ENCODE results near the gene NUP210. TPM values are rescaled to one million over a fixed set of nuclear protein-coding genes. Genes with fewer than 3 reads are reported as not detected.
"Not testable (repeated sequence)": the region's sequence is repeated elsewhere in the genome, so short reads cannot be mapped to it uniquely, and the experiment has no call there.

Gene NUP210
- polyA plus RNA-seq, 2 donors: 5.7 to 5.9 TPM

DNA sequence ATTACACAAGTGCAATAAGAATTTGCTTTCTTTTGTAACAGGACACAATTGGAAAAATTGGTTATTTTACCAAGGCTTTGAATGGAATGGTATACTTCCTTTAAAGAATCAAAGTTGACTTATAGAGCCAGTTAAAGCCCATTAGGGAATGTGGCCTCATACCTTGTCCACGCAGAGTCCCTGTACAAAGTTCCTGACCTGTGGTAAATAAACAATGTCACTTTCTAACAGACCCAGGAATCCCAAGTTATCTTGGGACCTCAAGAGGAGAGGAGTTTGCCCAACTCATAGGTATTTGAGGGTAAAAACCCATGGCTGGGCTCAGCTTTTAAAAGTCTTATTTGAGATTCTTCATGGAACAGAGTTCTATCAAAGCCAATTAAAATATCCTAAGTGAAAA lies 12.0 kb upstream of the NUP210 start:
- H3K27me3 ChIP-seq (ENCODE audit: control insufficient read depth in 1 of 2, insufficient read depth in 2 of 2, low read length in 2 of 2): no peaks in the 10 kb centered on the region
- H3K36me3 ChIP-seq (ENCODE audit: control insufficient read depth in 2 of 2, insufficient read depth in 2 of 2, low read length in 1 of 2): no peaks in the 10 kb centered on the region
- H3K9me3 ChIP-seq (ENCODE audit: control insufficient read depth in 2 of 2, insufficient read depth in 1 of 2, low read depth in 1 of 2, low read length in 1 of 2): no peaks in the 10 kb centered on the region
- WGBS, 2 donors: 76 to 86% methylated on average over 1 of the region's 1 CpG
- no peaks in the 10 kb centered on the region for H3K4me1 ChIP-seq (ENCODE audit: control insufficient read depth in 2 of 2, insufficient read depth in 2 of 2, low read length in 1 of 2)
- H3K27ac ChIP-seq (ENCODE audit: low read depth in 2 of 2, low read length in 1 of 2): no peak overlapping the region
- no peak overlapping the region for H3K4me3 ChIP-seq (ENCODE audit: low read depth in 1 of 2, low read length in 2 of 2)

DNA sequence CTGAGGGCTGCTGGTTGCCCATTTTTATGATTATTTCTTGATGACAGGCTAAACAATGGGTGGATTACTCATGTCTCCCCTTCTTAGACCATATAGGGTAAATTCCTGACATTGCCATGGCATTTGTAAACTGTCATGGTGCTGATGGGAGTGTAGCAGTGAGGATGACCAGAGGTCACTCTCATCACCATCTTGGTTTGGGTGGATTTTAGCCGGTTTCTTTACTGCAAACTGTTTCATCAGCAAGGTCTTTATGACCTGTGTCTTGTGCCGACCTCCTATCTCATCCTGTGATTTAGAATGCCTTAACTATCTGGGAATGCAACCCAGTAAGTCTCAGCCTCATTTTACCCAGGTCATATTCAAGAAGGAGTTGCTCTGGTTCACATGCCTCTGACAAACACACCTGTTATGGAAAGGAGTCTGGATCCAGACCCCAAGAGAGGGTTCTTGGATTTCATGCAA lies 10.3 kb upstream of the NUP210 start:
- H3K27ac ChIP-seq (ENCODE audit: low read depth in 2 of 2, low read length in 1 of 2); H3K36me3 ChIP-seq (ENCODE audit: control insufficient read depth in 2 of 2, insufficient read depth in 2 of 2, low read length in 1 of 2); H3K4me3 ChIP-seq (ENCODE audit: low read depth in 1 of 2, low read length in 2 of 2); H3K27me3 ChIP-seq (ENCODE audit: control insufficient read depth in 1 of 2, insufficient read depth in 2 of 2, low read length in 2 of 2); H3K4me1 ChIP-seq (ENCODE audit: control insufficient read depth in 2 of 2, insufficient read depth in 2 of 2, low read length in 1 of 2); H3K9me3 ChIP-seq (ENCODE audit: control insufficient read depth in 2 of 2, insufficient read depth in 1 of 2, low read depth in 1 of 2, low read length in 1 of 2): not testable (repeated sequence)
- WGBS, 2 donors: 85 to 89% methylated on average over 2 of the region's 2 CpGs

DNA sequence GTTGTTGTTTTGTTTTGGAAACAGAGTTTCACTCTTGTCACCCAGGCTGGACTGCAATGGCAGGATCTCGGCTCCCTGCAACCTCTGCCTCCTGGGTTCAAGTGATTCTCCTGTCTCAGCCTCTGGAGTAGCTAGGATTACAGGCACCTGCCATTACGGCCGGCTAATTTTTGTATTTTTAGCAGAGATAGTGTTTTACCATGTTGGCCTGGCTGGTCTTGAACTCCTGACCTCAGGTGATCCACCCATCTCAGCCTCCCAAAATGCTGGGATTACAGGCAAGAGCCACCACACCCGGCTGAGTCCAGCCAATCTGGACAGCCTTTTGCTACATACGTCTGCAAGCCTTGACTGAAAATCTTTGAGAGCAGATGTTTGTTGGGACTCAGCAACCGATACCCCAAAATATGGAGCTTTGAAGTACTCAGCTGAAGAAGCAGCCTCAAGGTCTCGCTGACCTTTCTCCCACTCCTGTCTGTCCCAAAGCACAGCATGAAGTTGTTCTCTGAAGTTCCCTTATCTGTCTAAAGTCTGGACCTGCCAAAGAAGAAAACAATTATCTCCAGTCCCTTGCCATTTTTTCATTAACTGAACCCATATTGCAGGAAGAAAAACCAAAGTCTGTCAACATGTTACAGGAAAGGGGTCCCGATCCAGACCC lies 9.6 kb upstream of the NUP210 start:
- Histone ChIP-seq H3K27ac (ENCODE audit: low read depth in 2 of 2, low read length in 1 of 2) (no peak overlapping the region), H3K9me3 (ENCODE audit: control insufficient read depth in 2 of 2, insufficient read depth in 1 of 2, low read depth in 1 of 2, low read length in 1 of 2) (peaks cover 0 to 4% of the 10 kb centered on the region in 2 donors), H3K36me3 (ENCODE audit: control insufficient read depth in 2 of 2, insufficient read depth in 2 of 2, low read length in 1 of 2) (no peaks in the 10 kb centered on the region), H3K4me3 (ENCODE audit: low read depth in 1 of 2, low read length in 2 of 2) (no peak overlapping the region), H3K27me3 (ENCODE audit: control insufficient read depth in 1 of 2, insufficient read depth in 2 of 2, low read length in 2 of 2) (no peaks in the 10 kb centered on the region), H3K4me1 (ENCODE audit: control insufficient read depth in 2 of 2, insufficient read depth in 2 of 2, low read length in 1 of 2) (no peaks in the 10 kb centered on the region)
- WGBS, 2 donors: 90% methylated on average over 8 of the region's 8 CpGs

DNA sequence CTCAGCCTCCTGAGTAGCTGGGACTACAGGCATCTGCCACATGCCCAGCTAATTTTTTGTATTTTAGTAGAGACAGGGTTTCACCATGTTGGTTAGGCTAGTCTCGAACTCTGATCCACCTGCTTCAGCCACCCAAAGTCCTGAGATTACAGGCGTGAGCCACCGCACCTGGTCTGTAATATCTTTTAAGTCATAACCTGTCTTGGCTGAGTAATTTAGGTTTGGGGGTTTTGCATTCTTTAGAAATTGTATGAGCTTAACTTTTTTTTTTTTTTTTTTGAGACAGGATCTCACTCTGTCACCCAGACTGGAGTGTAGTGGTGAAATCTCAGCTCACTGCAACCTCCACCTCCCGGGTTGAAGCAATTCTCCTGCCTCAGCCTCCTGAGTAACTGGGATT lies 8.6 kb upstream of the NUP210 start:
- H3K4me3 ChIP-seq (ENCODE audit: low read depth in 1 of 2, low read length in 2 of 2); H3K9me3 ChIP-seq (ENCODE audit: control insufficient read depth in 2 of 2, insufficient read depth in 1 of 2, low read depth in 1 of 2, low read length in 1 of 2); H3K27ac ChIP-seq (ENCODE audit: low read depth in 2 of 2, low read length in 1 of 2); H3K27me3 ChIP-seq (ENCODE audit: control insufficient read depth in 1 of 2, insufficient read depth in 2 of 2, low read length in 2 of 2); H3K36me3 ChIP-seq (ENCODE audit: control insufficient read depth in 2 of 2, insufficient read depth in 2 of 2, low read length in 1 of 2); H3K4me1 ChIP-seq (ENCODE audit: control insufficient read depth in 2 of 2, insufficient read depth in 2 of 2, low read length in 1 of 2): not testable (repeated sequence)
- 69 to 97% methylated on average over 4 of the region's 4 CpGs for WGBS, 2 donors

DNA sequence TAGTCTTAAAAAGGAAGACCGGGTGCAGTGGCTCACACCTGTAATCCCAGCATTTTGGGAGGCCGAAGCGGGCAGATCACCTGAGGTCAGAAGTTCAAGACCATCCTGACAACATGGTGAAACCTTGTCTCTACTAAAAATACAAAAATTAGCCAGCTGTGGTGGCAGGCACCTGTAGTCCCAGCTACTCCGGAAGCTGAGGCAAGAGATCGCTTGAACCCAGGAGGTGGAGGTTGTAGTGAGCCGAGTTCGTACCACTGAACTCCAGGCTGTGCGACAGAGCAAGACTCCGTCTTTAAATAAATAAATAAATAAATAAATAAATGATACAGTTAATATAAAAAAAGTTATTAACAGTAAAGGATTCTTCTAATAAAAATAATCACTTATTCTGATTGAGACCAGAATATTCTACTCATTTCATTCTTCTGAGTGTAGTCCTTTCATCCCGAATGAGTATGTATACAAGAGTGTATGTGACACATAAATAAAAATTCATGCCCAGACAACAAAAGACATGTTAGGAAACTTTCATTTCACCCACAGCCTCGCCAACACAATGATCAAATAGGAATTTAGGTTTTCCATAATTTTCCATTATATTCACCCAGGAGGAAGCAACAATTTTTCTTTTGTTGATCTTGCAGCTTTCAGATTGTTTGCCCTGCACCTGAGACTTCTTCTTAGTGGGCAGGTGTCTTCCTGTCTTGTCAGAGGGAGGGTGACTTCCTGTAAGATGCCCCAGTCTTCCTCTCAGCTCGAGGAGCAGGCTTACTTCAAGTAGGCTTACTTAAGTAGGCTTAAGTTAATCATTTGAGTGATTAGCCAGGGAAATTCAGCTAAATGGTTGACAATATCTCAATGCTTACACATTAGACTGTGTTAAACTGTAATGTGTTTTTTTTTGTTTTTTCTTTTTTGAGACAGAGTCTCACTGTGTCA lies 7.8 kb upstream of the NUP210 start:
- Histone ChIP-seq H3K27ac (ENCODE audit: low read depth in 2 of 2, low read length in 1 of 2) (no peak overlapping the region), H3K36me3 (ENCODE audit: control insufficient read depth in 2 of 2, insufficient read depth in 2 of 2, low read length in 1 of 2) (no peaks in the 10 kb centered on the region), H3K9me3 (ENCODE audit: control insufficient read depth in 2 of 2, insufficient read depth in 1 of 2, low read depth in 1 of 2, low read length in 1 of 2) (peaks cover 0 to 5% of the 10 kb centered on the region in 2 donors), H3K27me3 (ENCODE audit: control insufficient read depth in 1 of 2, insufficient read depth in 2 of 2, low read length in 2 of 2) (no peaks in the 10 kb centered on the region), H3K4me1 (ENCODE audit: control insufficient read depth in 2 of 2, insufficient read depth in 2 of 2, low read length in 1 of 2) (no peaks in the 10 kb centered on the region), H3K4me3 (ENCODE audit: low read depth in 1 of 2, low read length in 2 of 2) (no peak overlapping the region)
- 79 to 83% methylated on average over 12 of the region's 12 CpGs for WGBS, 2 donors

DNA sequence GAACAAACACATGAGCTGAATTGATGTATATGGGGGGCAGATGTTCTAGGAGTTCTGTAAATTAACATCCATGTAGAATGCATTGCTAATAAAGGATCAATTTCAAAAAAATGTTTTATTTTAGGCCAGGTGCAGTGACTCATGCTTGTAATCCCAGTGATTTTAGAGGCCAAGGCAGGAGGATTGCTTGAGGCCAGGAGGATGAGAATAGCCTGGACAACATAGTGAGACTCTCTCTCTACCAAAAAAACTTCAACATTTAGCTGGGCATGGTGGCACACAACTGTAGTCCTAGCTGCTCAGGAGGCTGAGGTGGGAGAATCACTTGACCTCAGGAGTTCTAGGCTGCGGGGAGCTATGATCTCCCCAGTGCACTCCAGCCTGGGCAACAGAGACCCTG lies 6.5 kb upstream of the NUP210 start:
- no peaks in the 10 kb centered on the region for H3K27me3 ChIP-seq (ENCODE audit: control insufficient read depth in 1 of 2, insufficient read depth in 2 of 2, low read length in 2 of 2)
- H3K27ac ChIP-seq (ENCODE audit: low read depth in 2 of 2, low read length in 1 of 2): no peak overlapping the region
- peaks cover 0 to 5% of the 10 kb centered on the region in 2 donors for H3K9me3 ChIP-seq (ENCODE audit: control insufficient read depth in 2 of 2, insufficient read depth in 1 of 2, low read depth in 1 of 2, low read length in 1 of 2)
- H3K4me1 ChIP-seq (ENCODE audit: control insufficient read depth in 2 of 2, insufficient read depth in 2 of 2, low read length in 1 of 2): no peaks in the 10 kb centered on the region
- no peaks in the 10 kb centered on the region for H3K36me3 ChIP-seq (ENCODE audit: control insufficient read depth in 2 of 2, insufficient read depth in 2 of 2, low read length in 1 of 2)
- 94 to 98% methylated on average over 1 of the region's 1 CpG for WGBS, 2 donors
- H3K4me3 ChIP-seq (ENCODE audit: low read depth in 1 of 2, low read length in 2 of 2): no peak overlapping the region

DNA sequence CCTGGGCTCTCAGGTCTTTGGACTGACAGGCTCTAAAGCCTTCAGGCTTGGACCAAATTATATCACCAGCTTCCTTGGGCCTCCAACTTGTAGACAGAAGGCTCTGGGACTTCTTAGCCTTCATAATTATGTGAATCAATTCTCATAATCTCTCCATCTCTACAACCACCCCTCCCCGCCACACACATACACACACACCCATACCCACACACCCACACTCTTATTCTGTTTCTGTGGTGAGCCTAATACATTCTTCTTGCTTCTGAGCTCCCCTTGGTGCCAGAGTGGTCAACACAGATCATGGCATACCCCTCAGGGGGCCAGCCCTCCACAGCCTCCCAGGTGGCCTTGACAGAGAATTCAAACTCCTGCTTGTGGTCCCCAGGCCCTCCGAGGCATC lies 5.6 kb upstream of the NUP210 start:
- Histone ChIP-seq H3K4me1 (ENCODE audit: control insufficient read depth in 2 of 2, insufficient read depth in 2 of 2, low read length in 1 of 2) (peaks cover 0 to under 1% of the 10 kb centered on the region in 2 donors), H3K4me3 (ENCODE audit: low read depth in 1 of 2, low read length in 2 of 2) (no peak overlapping the region), H3K9me3 (ENCODE audit: control insufficient read depth in 2 of 2, insufficient read depth in 1 of 2, low read depth in 1 of 2, low read length in 1 of 2) (peaks cover 0 to 5% of the 10 kb centered on the region in 2 donors), H3K27ac (ENCODE audit: low read depth in 2 of 2, low read length in 1 of 2) (no peak overlapping the region), H3K36me3 (ENCODE audit: control insufficient read depth in 2 of 2, insufficient read depth in 2 of 2, low read length in 1 of 2) (no peaks in the 10 kb centered on the region), H3K27me3 (ENCODE audit: control insufficient read depth in 1 of 2, insufficient read depth in 2 of 2, low read length in 2 of 2) (no peaks in the 10 kb centered on the region)
- 79 to 94% methylated on average over 2 of the region's 2 CpGs for WGBS, 2 donors

DNA sequence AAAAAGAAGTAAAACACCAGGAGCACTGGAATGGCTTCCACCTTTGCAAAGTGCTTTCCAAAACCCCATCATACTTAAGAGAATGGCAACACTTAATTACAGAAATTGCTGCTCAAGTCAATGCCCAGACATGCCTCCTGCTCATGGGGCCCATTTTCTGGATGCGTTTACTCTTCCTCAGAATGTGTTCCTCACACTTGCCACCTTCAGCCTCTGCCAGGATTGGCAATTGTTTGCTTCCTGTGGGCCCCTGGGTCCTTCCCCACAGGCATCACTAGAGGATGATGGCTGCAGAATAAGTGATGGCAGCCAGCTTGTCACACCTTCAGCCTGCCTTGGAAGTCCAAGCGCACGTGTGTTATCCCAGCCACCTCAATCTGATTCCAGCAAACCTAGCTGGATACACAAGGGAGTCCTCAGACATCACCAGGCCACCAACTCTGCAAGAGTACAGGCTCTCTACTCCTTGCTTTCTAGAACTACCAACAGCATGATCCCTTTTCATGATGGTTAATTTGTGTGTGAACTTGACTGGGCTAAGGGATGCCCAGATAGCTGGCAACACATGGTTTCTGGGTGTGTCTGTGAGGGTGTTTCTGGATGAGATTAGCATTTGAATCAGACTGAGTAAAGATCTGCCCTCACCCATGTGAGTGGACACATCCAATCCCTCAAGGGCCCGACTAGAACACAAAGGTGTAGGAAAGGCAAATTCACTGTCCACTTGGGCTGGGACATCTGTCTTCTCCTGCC lies 4.9 kb upstream of the NUP210 start:
- peaks cover 0 to 4% of the 10 kb centered on the region in 2 donors for H3K4me1 ChIP-seq (ENCODE audit: control insufficient read depth in 2 of 2, insufficient read depth in 2 of 2, low read length in 1 of 2)
- no peaks in the 10 kb centered on the region for H3K36me3 ChIP-seq (ENCODE audit: control insufficient read depth in 2 of 2, insufficient read depth in 2 of 2, low read length in 1 of 2)
- no peaks in the 10 kb centered on the region for H3K27me3 ChIP-seq (ENCODE audit: control insufficient read depth in 1 of 2, insufficient read depth in 2 of 2, low read length in 2 of 2)
- H3K27ac ChIP-seq (ENCODE audit: low read depth in 2 of 2, low read length in 1 of 2): no peak overlapping the region
- no peak overlapping the region for H3K4me3 ChIP-seq (ENCODE audit: low read depth in 1 of 2, low read length in 2 of 2)
- WGBS, 2 donors: 90 to 93% methylated on average over 4 of the region's 4 CpGs
- H3K9me3 ChIP-seq (ENCODE audit: control insufficient read depth in 2 of 2, insufficient read depth in 1 of 2, low read depth in 1 of 2, low read length in 1 of 2): peaks cover 0 to 5% of the 10 kb centered on the region in 2 donors

DNA sequence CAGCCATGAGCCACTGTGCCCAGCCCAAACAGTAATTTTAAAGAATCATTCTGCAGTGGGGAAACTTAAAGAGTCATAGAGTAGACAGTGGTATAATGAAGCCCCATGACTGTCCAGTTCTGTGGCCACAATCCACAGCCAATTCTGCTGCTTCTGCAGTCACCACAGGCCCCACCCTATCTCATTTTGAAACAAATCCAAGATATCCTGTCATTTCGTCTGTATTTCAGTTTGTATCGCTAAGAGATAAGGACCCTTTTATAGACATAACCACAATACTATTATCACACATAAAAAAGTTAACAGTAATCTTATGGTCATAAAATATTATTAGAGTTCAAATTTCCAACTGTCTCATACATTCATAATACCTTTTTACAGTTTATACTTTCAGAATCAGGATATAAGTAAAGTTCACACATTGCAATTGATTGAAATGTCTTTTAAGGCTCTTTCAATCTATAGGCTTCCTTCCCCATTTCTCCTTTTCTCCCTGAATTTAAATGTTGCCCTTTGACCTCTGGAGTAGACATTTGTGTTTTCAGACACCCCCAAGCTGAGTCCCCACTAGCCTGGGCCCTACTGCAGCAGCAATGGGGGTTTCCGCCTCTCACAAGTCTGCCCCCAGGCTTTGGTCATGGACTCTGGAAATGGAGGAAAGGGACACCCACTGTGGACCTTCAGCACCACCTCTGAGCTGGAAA lies 4.2 kb upstream of the NUP210 start:
- H3K27me3 ChIP-seq (ENCODE audit: control insufficient read depth in 1 of 2, insufficient read depth in 2 of 2, low read length in 2 of 2): no peaks in the 10 kb centered on the region
- WGBS, 2 donors: 66 to 80% methylated on average over 3 of the region's 3 CpGs
- no peak overlapping the region for H3K4me3 ChIP-seq (ENCODE audit: low read depth in 1 of 2, low read length in 2 of 2)
- H3K27ac ChIP-seq (ENCODE audit: low read depth in 2 of 2, low read length in 1 of 2): no peak overlapping the region
- H3K36me3 ChIP-seq (ENCODE audit: control insufficient read depth in 2 of 2, insufficient read depth in 2 of 2, low read length in 1 of 2): no peaks in the 10 kb centered on the region
- peaks cover 2 to 4% of the 10 kb centered on the region in 2 donors for H3K4me1 ChIP-seq (ENCODE audit: control insufficient read depth in 2 of 2, insufficient read depth in 2 of 2, low read length in 1 of 2)
- peaks cover 0 to 5% of the 10 kb centered on the region in 2 donors for H3K9me3 ChIP-seq (ENCODE audit: control insufficient read depth in 2 of 2, insufficient read depth in 1 of 2, low read depth in 1 of 2, low read length in 1 of 2)
